Thymus (tissue), 11 donors: ENCODE results near the gene NACA. TPM values are rescaled to one million over a fixed set of nuclear protein-coding genes. Genes with fewer than 3 reads are reported as not detected.

Experiments used
- DNase-seq, 9 donors: peaks; one replicate each; pipeline ENCODE4 v3.0.0-alpha.2; 2013; ENCODE audit warnings: low spot score in 9 of 9, low read depth in 6 of 9, missing footprints in 1 of 9
- H3K27ac ChIP-seq, 2 donors: one replicate each; pipeline ENCODE4 v1.5.1; 2013; ENCODE audit warnings: control low read depth in 1 of 2, low read depth in 1 of 2, low read length in 1 of 2, mild to moderate bottlenecking in 1 of 2, moderate library complexity in 1 of 2
- H3K27me3 ChIP-seq, 2 donors: one replicate each; pipeline ENCODE4 v1.5.1; 2013; ENCODE audit warnings: low read length in 1 of 2; ENCODE audit not compliant: control insufficient read depth in 2 of 2, insufficient read depth in 1 of 2
- H3K36me3 ChIP-seq, 2 donors: one replicate each; pipeline ENCODE4 v1.5.1; 2013; ENCODE audit warnings: low read length in 1 of 2, mild to moderate bottlenecking in 1 of 2, moderate library complexity in 1 of 2; ENCODE audit not compliant: control insufficient read depth in 2 of 2, insufficient read depth in 2 of 2
- H3K4me1 ChIP-seq, 2 donors: one replicate each; pipeline ENCODE4 v1.5.1; 2013; ENCODE audit warnings: low read length in 2 of 2; ENCODE audit not compliant: control insufficient read depth in 2 of 2, insufficient read depth in 2 of 2
- H3K4me3 ChIP-seq, 2 donors: one replicate each; pipeline ENCODE4 v1.5.1; 2013; ENCODE audit warnings: low read length in 2 of 2, control low read depth in 1 of 2, mild to moderate bottlenecking in 1 of 2
- H3K9me3 ChIP-seq, 2 donors: one replicate each; pipeline ENCODE4 v1.5.1; 2013; ENCODE audit warnings: low read length in 1 of 2, mild to moderate bottlenecking in 1 of 2; ENCODE audit not compliant: control insufficient read depth in 2 of 2, insufficient read depth in 1 of 2
- WGBS: extraction: QIAGEN DNeasy Blood & Tissue Kit; methylation state at CpG from one replicate; pipeline ENCODE4 v1.1.7; 2013; 5-methylcytosine and 5-hydroxymethylcytosine counted together
- polyA plus RNA-seq: library from polyadenylated mRNA; stranded (reverse); fragments of 200-250 nt; gene quantifications from one replicate; pipeline ENCODE4 v1.2.3, GENCODE V29; 2013
- total RNA-seq: library from RNA; stranded (reverse); fragments of 120-200 nt; gene quantifications from one replicate; pipeline ENCODE4 v1.2.4, GENCODE V29; 2013
- donor health status: healthy.

The NACA gene
- total and polyA plus RNA-seq, 2 donors: 2,524 to 3,035 TPM

GRCh38 chr12:56722832-56723231 is 2.3 kb downstream of the NACA start:
- 96% methylated on average over 4 of the region's 4 CpGs for WGBS
- no peak overlapping the region for H3K27ac ChIP-seq
- peak overlapping the region in 1 of 2 donors; percentile 92 for H3K4me3 ChIP-seq
- H3K27me3 ChIP-seq: no peaks in the 10 kb centered on the region
- peaks cover 38 to 59% of the 10 kb centered on the region in 2 donors for H3K4me1 ChIP-seq
- peaks cover 35 to 39% of the 10 kb centered on the region in 2 donors for H3K36me3 ChIP-seq
- H3K9me3 ChIP-seq: peaks cover 0 to 10% of the 10 kb centered on the region in 2 donors
- no peak for DNase-seq

GRCh38 chr12:56721721-56722120 is 3.4 kb downstream of the NACA start:
- 79% methylated on average over 2 of the region's 2 CpGs for WGBS
- H3K4me3 ChIP-seq: peak overlapping the region in 1 of 2 donors; percentile 4

DNA sequence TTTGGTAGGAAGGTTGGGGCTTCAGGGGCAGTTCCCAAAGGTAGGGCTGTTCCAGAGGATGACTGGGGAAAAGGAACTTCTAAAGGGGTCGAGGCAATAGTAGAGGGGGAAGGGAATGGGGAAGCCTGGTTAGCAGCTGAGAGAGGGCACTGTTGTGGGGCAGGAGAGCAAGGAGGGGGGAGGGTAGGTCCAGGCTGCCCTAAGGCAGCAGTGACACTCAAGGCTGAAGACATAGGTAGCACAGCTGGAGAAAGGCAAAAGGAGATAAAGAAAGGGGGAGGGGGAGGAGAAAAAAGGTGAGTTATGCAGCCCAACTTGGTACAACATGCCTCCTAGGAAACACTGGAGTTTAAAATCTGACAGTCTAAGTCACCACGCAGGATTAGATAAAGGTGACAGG is 3.9 kb downstream of the NACA start:
- 68% methylated on average over 2 of the region's 2 CpGs for WGBS
- no peak for DNase-seq
- peak overlapping the region; percentile 1 to 13 for H3K4me3 ChIP-seq
- H3K9me3 ChIP-seq: peaks cover 0 to 10% of the 10 kb centered on the region in 2 donors
- peaks cover 38 to 49% of the 10 kb centered on the region in 2 donors for H3K36me3 ChIP-seq
- peak overlapping the region; percentile 15 to 81 for H3K27ac ChIP-seq
- H3K4me1 ChIP-seq: peaks cover 51 to 74% of the 10 kb centered on the region in 2 donors
- no peaks in the 10 kb centered on the region for H3K27me3 ChIP-seq

More at GRCh38 chr12:56721721-56722120, 3.4 kb downstream of the NACA start:
- no peak for DNase-seq
- Histone ChIP-seq H3K9me3 (peaks cover 0 to 10% of the 10 kb centered on the region in 2 donors), H3K4me1 (peaks cover 46 to 69% of the 10 kb centered on the region in 2 donors), H3K27me3 (no peaks in the 10 kb centered on the region), H3K36me3 (peaks cover 35 to 44% of the 10 kb centered on the region in 2 donors), H3K27ac (peak overlapping the region; percentile 15 to 81)

- Histone ChIP-seq H3K36me3 (peaks cover 42 to 54% of the 10 kb centered on the region in 2 donors), H3K9me3 (peaks cover 0 to 10% of the 10 kb centered on the region in 2 donors), H3K4me1 (peaks cover 53 to 76% of the 10 kb centered on the region in 2 donors), H3K27ac (peak overlapping the region in 1 of 2 donors; percentile 81), H3K4me3 (peak overlapping the region in 1 of 2 donors; percentile 1), H3K27me3 (no peaks in the 10 kb centered on the region)
- 22% methylated on average over 1 of the region's 1 CpG for WGBS
- DNase-seq: no peak
Observed at GRCh38 chr12:56720731-56721151, 4.4 kb downstream of the NACA start.

- Histone ChIP-seq H3K27me3 (no peaks in the 10 kb centered on the region), H3K27ac (peak overlapping the region in 1 of 2 donors; percentile 81), H3K4me3 (no peak overlapping the region), H3K36me3 (peaks cover 50 to 69% of the 10 kb centered on the region in 2 donors), H3K4me1 (peaks cover 53 to 84% of the 10 kb centered on the region in 2 donors), H3K9me3 (peaks cover 0 to 10% of the 10 kb centered on the region in 2 donors)
- no peak for DNase-seq
Observed at GRCh38 chr12:56719056-56719455, 6.0 kb downstream of the NACA start.

DNA sequence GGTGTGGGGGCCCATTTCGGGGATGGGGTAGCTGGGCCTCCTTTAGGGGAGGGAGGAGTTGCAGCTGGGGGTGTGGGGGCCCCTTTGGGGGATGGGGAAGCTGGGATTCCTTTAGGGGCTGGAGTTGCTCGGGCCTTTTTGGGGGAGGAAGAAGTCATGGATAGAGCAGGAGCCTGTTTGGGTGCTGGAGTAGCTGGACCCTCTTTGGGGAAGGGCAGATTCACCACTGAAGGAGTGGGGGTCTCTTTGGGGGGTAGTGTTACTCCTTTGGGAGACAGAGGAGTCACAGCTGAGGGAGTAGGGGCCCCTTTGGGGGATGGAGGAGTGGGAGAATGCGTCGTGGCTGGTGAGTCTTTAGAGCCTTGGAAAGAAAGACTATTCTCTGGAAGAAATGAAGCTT is 6.5 kb downstream of the NACA start:
- peak overlapping the region in 1 of 2 donors; percentile 81 for H3K27ac ChIP-seq
- DNase-seq: no peak
- peaks cover 54 to 74% of the 10 kb centered on the region in 2 donors for H3K36me3 ChIP-seq
- WGBS: 56% methylated on average over 4 of the region's 4 CpGs
- peaks cover 49 to 80% of the 10 kb centered on the region in 2 donors for H3K4me1 ChIP-seq
- H3K9me3 ChIP-seq: peaks cover 0 to 10% of the 10 kb centered on the region in 2 donors
- no peak overlapping the region for H3K4me3 ChIP-seq
- no peaks in the 10 kb centered on the region for H3K27me3 ChIP-seq

- WGBS: 16% methylated on average over 1 of the region's 1 CpG
- peaks cover 49 to 80% of the 10 kb centered on the region in 2 donors for H3K4me1 ChIP-seq
- H3K4me3 ChIP-seq: no peak overlapping the region
- H3K36me3 ChIP-seq: peaks cover 59 to 79% of the 10 kb centered on the region in 2 donors
- H3K9me3 ChIP-seq: peaks cover 0 to 10% of the 10 kb centered on the region in 2 donors
- no peaks in the 10 kb centered on the region for H3K27me3 ChIP-seq
- DNase-seq: peak in 2 of 9 donors; percentile 49 to 58
- peak overlapping the region; percentile 1 to 81 for H3K27ac ChIP-seq
Observed at GRCh38 chr12:56718149-56718548, 7.0 kb downstream of the NACA start.

- no peak overlapping the region for H3K4me3 ChIP-seq
- H3K9me3 ChIP-seq: peaks cover 0 to 10% of the 10 kb centered on the region in 2 donors
- peaks cover 43 to 73% of the 10 kb centered on the region in 2 donors for H3K4me1 ChIP-seq
- peak in 3 of 9 donors; percentile 48 to 66 (median 61) for DNase-seq
- H3K36me3 ChIP-seq: peaks cover 63 to 83% of the 10 kb centered on the region in 2 donors
- 71% methylated on average over 4 of the region's 4 CpGs for WGBS
- peak overlapping the region; percentile 20 to 70 for H3K27ac ChIP-seq
- H3K27me3 ChIP-seq: no peaks in the 10 kb centered on the region
Observed at GRCh38 chr12:56716933-56717880, 7.9 kb downstream of the NACA start.

DNA sequence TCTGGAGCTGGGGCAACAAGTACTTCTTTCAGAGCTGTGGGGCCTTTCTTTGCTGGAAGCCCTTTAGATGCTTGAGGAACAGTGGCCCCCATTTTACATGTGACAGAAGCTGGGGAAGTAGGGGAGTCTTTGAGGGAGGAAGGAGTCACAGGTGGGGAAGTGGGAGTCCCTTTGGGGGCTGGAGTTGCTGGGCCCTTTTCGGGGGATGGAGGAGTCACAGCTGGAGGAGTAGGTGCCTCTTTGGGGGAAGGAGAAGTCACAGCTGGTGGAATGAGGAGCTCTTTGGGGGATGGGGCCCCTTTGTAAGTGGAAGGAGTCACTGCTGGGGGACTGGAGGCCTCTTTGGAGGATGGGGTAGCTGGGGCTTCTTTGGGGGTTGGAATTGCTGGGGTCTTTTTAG is 8.6 kb downstream of the NACA start:
- H3K4me1 ChIP-seq: peaks cover 37 to 67% of the 10 kb centered on the region in 2 donors
- peaks cover 64 to 84% of the 10 kb centered on the region in 2 donors for H3K36me3 ChIP-seq
- no peak overlapping the region for H3K4me3 ChIP-seq
- no peaks in the 10 kb centered on the region for H3K27me3 ChIP-seq
- WGBS: 14% methylated on average over 1 of the region's 1 CpG
- peak overlapping the region; percentile 20 to 70 for H3K27ac ChIP-seq
- no peak for DNase-seq
- H3K9me3 ChIP-seq: peaks cover 0 to 10% of the 10 kb centered on the region in 2 donors
